SHP77 (cell line): Measurements from ENCODE around the gene MXRA8.
A peak's percentile ranks its signal among the peaks of the same experiment; 100 is the strongest.

Source experiments
- DNase-seq, 2 experiments: peaks; one replicate each; lab custom pipeline; 2025; lab: John Stamatoyannopoulos, UW

MXRA8 gene

GRCh38 chr1:1348420-1349255 lies 9.7 kb downstream of the MXRA8 start:
- no peak for DNase-seq

GRCh38 chr1:1347663-1348419 lies 10.5 kb downstream of the MXRA8 start:
- DNase-seq = no peak

GRCh38 chr1:1347026-1347595 lies 11.2 kb downstream of the MXRA8 start:
- DNase-seq = no peak

GRCh38 chr1:1346501-1346890 lies 11.9 kb downstream of the MXRA8 start:
- DNase-seq = no peak

GRCh38 chr1:1345860-1346500 lies 12.4 kb downstream of the MXRA8 start:
- DNase-seq = no peak

- no peak for DNase-seq
Measured at GRCh38 chr1:1345384-1345783, 13.0 kb downstream of the MXRA8 start.

GRCh38 chr1:1344655-1345361 lies 13.5 kb downstream of the MXRA8 start:
- DNase-seq = peak; percentile 26 to 30

GRCh38 chr1:1343811-1344421 lies 14.4 kb downstream of the MXRA8 start:
- no peak for DNase-seq

- DNase-seq = no peak
Measured at GRCh38 chr1:1342584-1343115, 15.7 kb downstream of the MXRA8 start.

- no peak for DNase-seq
Measured at GRCh38 chr1:1342061-1342562, 16.2 kb downstream of the MXRA8 start.

- no peak for DNase-seq
Measured at GRCh38 chr1:1341549-1342021, 16.8 kb downstream of the MXRA8 start.

GRCh38 chr1:1340791-1341548 lies 17.4 kb downstream of the MXRA8 start:
- no peak for DNase-seq

GRCh38 chr1:1340185-1340584 lies 18.2 kb downstream of the MXRA8 start:
- no peak for DNase-seq

GRCh38 chr1:1338278-1338677 lies 20.1 kb downstream of the MXRA8 start:
- DNase-seq = no peak

GRCh38 chr1:1337793-1338147 lies 20.6 kb downstream of the MXRA8 start:
- no peak for DNase-seq

GRCh38 chr1:1336931-1337792 lies 21.2 kb downstream of the MXRA8 start:
- DNase-seq = no peak

GRCh38 chr1:1336446-1336845 lies 21.9 kb downstream of the MXRA8 start:
- no peak for DNase-seq

- DNase-seq = no peak
Measured at GRCh38 chr1:1335792-1336248, 22.5 kb downstream of the MXRA8 start.

GRCh38 chr1:1335283-1335682 lies 23.1 kb downstream of the MXRA8 start:
- DNase-seq = no peak
